ENCODE results near the gene SEMG1. TPM values are rescaled to one million over a fixed set of nuclear protein-coding genes. Genes with fewer than 3 reads are reported as not detected.

The SEMG1 gene
- total and polyA plus RNA-seq, 4 donors: not detected

DNA sequence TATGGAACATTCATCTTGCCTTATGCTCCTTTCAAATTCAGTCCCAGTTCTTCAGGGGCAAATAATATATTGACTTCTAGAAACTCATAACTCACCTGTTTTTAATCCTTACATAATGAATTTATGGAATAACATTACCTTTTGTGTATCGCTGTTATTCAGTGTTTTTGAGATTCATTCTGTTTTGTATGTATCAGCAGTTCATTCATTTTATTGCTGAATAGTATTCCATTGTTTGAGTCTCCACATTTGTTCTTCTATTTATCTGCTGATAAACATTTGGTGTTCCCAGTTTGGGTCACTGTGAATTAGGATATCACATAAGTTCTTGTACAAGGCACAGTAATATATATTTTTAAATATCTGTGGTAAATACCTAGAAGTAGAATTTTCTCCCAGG lies 19.5 kb downstream of the SEMG1 start:
- Histone ChIP-seq H3K9me3 (ENCODE audit: control insufficient read depth in 4 of 4, low read length in 3 of 4) (no peaks in the 10 kb centered on the region), H3K36me3 (ENCODE audit: control insufficient read depth in 4 of 4, insufficient read depth in 3 of 4, low read depth in 1 of 4, low read length in 3 of 4) (no peaks in the 10 kb centered on the region), H3K9ac (ENCODE audit: low read depth in 1 of 2, low read length in 2 of 2) (no peak overlapping the region), H3K27ac (ENCODE audit: low read depth in 1 of 2, low read length in 2 of 2) (no peak overlapping the region), H3K4me3 (ENCODE audit: low read depth in 1 of 3, low read length in 3 of 3) (no peak overlapping the region), H3K4me1 (ENCODE audit: control insufficient read depth in 4 of 4, insufficient read depth in 4 of 4, low read length in 3 of 4) (no peaks in the 10 kb centered on the region), H3K27me3 (ENCODE audit: control insufficient read depth in 4 of 4, insufficient read depth in 4 of 4, low read length in 3 of 4) (peaks cover 0 to 6% (median 2%) of the 10 kb centered on the region in 4 donors)
- WGBS: 79% methylated on average over 1 of the region's 1 CpG
- TF ChIP-seq SP1 (IDR thresholded peaks at IDR 0.05) (no peak), EGR1 (IDR thresholded peaks at IDR 0.05; ENCODE audit: low read depth in 2 of 2) (no peak), JUND (IDR thresholded peaks at IDR 0.05) (no peak), HNF4G (IDR thresholded peaks at IDR 0.05) (no peak), FOXA1 (IDR thresholded peaks at IDR 0.05) (no peak), RXRA (IDR thresholded peaks at IDR 0.05) (no peak), YY1 (IDR thresholded peaks at IDR 0.05) (no peak), TAF1 (conservative IDR thresholded peaks at IDR 0.05) (no peak), FOXA2 (IDR thresholded peaks at IDR 0.05) (no peak), RAD21 (IDR thresholded peaks at IDR 0.05) (no peak), GABPA (IDR thresholded peaks at IDR 0.05 in 1 of 2, conservative IDR thresholded peaks at IDR 0.05 in 1 of 2) (no peak), HNF4A (conservative IDR thresholded peaks at IDR 0.05) (no peak)
- TF ChIP-seq, protein P1, sequence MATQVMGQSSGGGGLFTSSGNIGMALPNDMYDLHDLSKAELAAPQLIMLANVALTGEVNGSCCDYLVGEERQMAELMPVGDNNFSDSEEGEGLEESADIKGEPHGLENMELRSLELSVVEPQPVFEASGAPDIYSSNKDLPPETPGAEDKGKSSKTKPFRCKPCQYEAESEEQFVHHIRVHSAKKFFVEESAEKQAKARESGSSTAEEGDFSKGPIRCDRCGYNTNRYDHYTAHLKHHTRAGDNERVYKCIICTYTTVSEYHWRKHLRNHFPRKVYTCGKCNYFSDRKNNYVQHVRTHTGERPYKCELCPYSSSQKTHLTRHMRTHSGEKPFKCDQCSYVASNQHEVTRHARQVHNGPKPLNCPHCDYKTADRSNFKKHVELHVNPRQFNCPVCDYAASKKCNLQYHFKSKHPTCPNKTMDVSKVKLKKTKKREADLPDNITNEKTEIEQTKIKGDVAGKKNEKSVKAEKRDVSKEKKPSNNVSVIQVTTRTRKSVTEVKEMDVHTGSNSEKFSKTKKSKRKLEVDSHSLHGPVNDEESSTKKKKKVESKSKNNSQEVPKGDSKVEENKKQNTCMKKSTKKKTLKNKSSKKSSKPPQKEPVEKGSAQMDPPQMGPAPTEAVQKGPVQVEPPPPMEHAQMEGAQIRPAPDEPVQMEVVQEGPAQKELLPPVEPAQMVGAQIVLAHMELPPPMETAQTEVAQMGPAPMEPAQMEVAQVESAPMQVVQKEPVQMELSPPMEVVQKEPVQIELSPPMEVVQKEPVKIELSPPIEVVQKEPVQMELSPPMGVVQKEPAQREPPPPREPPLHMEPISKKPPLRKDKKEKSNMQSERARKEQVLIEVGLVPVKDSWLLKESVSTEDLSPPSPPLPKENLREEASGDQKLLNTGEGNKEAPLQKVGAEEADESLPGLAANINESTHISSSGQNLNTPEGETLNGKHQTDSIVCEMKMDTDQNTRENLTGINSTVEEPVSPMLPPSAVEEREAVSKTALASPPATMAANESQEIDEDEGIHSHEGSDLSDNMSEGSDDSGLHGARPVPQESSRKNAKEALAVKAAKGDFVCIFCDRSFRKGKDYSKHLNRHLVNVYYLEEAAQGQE (IDR thresholded peaks at IDR 0.05): no peak
- TF ChIP-seq, protein P2, sequence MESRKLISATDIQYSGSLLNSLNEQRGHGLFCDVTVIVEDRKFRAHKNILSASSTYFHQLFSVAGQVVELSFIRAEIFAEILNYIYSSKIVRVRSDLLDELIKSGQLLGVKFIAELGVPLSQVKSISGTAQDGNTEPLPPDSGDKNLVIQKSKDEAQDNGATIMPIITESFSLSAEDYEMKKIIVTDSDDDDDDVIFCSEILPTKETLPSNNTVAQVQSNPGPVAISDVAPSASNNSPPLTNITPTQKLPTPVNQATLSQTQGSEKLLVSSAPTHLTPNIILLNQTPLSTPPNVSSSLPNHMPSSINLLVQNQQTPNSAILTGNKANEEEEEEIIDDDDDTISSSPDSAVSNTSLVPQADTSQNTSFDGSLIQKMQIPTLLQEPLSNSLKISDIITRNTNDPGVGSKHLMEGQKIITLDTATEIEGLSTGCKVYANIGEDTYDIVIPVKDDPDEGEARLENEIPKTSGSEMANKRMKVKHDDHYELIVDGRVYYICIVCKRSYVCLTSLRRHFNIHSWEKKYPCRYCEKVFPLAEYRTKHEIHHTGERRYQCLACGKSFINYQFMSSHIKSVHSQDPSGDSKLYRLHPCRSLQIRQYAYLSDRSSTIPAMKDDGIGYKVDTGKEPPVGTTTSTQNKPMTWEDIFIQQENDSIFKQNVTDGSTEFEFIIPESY (IDR thresholded peaks at IDR 0.05): no peak
- TF ChIP-seq, protein P3, sequence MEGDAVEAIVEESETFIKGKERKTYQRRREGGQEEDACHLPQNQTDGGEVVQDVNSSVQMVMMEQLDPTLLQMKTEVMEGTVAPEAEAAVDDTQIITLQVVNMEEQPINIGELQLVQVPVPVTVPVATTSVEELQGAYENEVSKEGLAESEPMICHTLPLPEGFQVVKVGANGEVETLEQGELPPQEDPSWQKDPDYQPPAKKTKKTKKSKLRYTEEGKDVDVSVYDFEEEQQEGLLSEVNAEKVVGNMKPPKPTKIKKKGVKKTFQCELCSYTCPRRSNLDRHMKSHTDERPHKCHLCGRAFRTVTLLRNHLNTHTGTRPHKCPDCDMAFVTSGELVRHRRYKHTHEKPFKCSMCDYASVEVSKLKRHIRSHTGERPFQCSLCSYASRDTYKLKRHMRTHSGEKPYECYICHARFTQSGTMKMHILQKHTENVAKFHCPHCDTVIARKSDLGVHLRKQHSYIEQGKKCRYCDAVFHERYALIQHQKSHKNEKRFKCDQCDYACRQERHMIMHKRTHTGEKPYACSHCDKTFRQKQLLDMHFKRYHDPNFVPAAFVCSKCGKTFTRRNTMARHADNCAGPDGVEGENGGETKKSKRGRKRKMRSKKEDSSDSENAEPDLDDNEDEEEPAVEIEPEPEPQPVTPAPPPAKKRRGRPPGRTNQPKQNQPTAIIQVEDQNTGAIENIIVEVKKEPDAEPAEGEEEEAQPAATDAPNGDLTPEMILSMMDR (IDR thresholded peaks at IDR 0.05; ENCODE audit: low read depth, low read length, missing input control): no peak
- TF ChIP-seq, protein P4, sequence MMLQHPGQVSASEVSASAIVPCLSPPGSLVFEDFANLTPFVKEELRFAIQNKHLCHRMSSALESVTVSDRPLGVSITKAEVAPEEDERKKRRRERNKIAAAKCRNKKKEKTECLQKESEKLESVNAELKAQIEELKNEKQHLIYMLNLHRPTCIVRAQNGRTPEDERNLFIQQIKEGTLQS (IDR thresholded peaks at IDR 0.05): no peak
- TF ChIP-seq, protein P5, sequence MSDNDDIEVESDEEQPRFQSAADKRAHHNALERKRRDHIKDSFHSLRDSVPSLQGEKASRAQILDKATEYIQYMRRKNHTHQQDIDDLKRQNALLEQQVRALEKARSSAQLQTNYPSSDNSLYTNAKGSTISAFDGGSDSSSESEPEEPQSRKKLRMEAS (IDR thresholded peaks at IDR 0.05): no peak
- no peak for DNase-seq (ENCODE audit: low spot score)
